HCT116 (cell line): ENCODE results near the gene PRDX2. TPM values are rescaled to one million over a fixed set of nuclear protein-coding genes. Genes with fewer than 3 reads are reported as not detected.

Experiments
- ATAC-seq: fragments of 200-7000 bp; cut with Tn5 transposase; 2 replicates; pipeline ENCODE4 v1.9.1; 2020; ENCODE audit warnings: mild to moderate bottlenecking, moderate library complexity
- BruUV-seq: library from RNA; stranded (reverse); fragments of 400-500 nt; replicated peaks from 2 replicates; lab custom pipeline; 2021; lab: Mats Ljungman, UMichigan
- CTCF ChIA-PET: fragments of 300-600 bp; sonication (Branson Sonifier 250); formaldehyde crosslinking; loops from one replicate; lab custom pipeline; 2021; ENCODE audit warnings: antibody characterized with exemption; lab: Charles Lee
- POLR2A ChIA-PET: fragments of 300-600, 350-600 bp; sonication (Branson Sonifier 250); formaldehyde crosslinking; loops from one replicate; lab custom pipeline; 2021; ENCODE audit warnings: antibody characterized with exemption; lab: Charles Lee
- RAD21 ChIA-PET, 2 experiments: fragments of 300-600 bp; sonication (Branson Sonifier 250); formaldehyde crosslinking; loops; one replicate each; lab custom pipeline; 2023; ENCODE audit warnings: low total read pairs in 2 of 2; ENCODE audit not compliant: uncharacterized antibody in 2 of 2, unreplicated experiment in 2 of 2, low non-redundant PET in 1 of 2; lab: Charles Lee
- DNase-seq: peaks from one replicate; pipeline ENCODE4 v3.0.0-alpha.2; 2010; ENCODE audit warnings: low read depth, low spot score
- H2AFZ ChIP-seq: fragments of 200-600 bp; shearing (Covaris generic), sonication (generic); 2 replicates; pipeline ENCODE4 v1.6.1; 2017; ENCODE audit warnings: low read depth, mixed run types, mixed read lengths, antibody characterized with exemption, low read length; ENCODE audit not compliant: poor library complexity, severe bottlenecking
- H3K27ac ChIP-seq: 2 replicates; pipeline ENCODE4 v1.5.1; 2012; ENCODE audit warnings: low read depth, low read length
- H3K27me3 ChIP-seq: fragments of 200-600 bp; sonication (generic); 2 replicates; pipeline ENCODE4 v1.6.1; 2016; ENCODE audit warnings: mixed run types, low read length, mixed read lengths; ENCODE audit not compliant: insufficient read depth
- H3K36me3 ChIP-seq, 2 experiments: fragments of 200-500 bp in 1 of 2; fragments of 200-600 bp in 1 of 2; sonication (Bioruptor generic) in 1 of 2; sonication (generic) in 1 of 2; 2 replicates each; pipeline versions ENCODE4 v1.5.1 to v1.6.1; 2014 to 2016; ENCODE audit warnings: low read length in 2 of 2, inconsistent platforms in 1 of 2, mixed read lengths in 1 of 2, mixed run types in 1 of 2; ENCODE audit not compliant: insufficient read depth in 2 of 2, control insufficient read depth in 1 of 2
- H3K4me1 ChIP-seq, 2 experiments: fragments of 200-600 bp in 1 of 2; sonication (generic) in 1 of 2; 2 replicates each; pipeline versions ENCODE4 v1.5.1 to v1.6.1; 2012 to 2017; ENCODE audit warnings: low read length in 2 of 2, inconsistent platforms in 1 of 2, mild to moderate bottlenecking in 1 of 2, mixed read lengths in 1 of 2, mixed run types in 1 of 2, moderate library complexity in 1 of 2; ENCODE audit not compliant: insufficient read depth in 2 of 2, control insufficient read depth in 1 of 2
- H3K4me2 ChIP-seq: fragments of 200-600 bp; sonication (generic); 2 replicates; pipeline ENCODE4 v1.6.1; 2017; ENCODE audit warnings: mixed run types, low read length, mixed read lengths
- H3K4me3 ChIP-seq, 2 experiments: fragments of 200-600 bp in 1 of 2; sonication (generic) in 1 of 2; replicated peaks in 1 of 2; 2 replicates each; pipeline ENCODE4 v1.5.1; 2011 to 2016; ENCODE audit warnings: low read length in 2 of 2, control low read depth in 1 of 2, low read depth in 1 of 2, mild to moderate bottlenecking in 1 of 2, mixed read lengths in 1 of 2, mixed run types in 1 of 2
- H3K79me2 ChIP-seq: fragments of 200-600 bp; sonication (generic); 2 replicates; pipeline ENCODE4 v1.6.1; 2017; ENCODE audit warnings: mild to moderate bottlenecking, mixed run types, low read length, moderate library complexity, mixed read lengths; ENCODE audit not compliant: insufficient read depth
- H3K9ac ChIP-seq: fragments of 200-600 bp; sonication (generic); 2 replicates; pipeline ENCODE4 v1.6.1; 2016; ENCODE audit warnings: low read length, mixed read lengths
- H3K9me2 ChIP-seq: fragments of 200-600 bp; sonication (generic), shearing (Covaris generic); 2 replicates; pipeline ENCODE4 v1.6.1; 2017; ENCODE audit warnings: mixed run types, mild to moderate bottlenecking, moderate library complexity; ENCODE audit not compliant: insufficient read depth
- H3K9me3 ChIP-seq, 2 experiments: fragments of 200-500 bp in 1 of 2; fragments of 200-600 bp in 1 of 2; sonication (Bioruptor generic) in 1 of 2; sonication (generic) in 1 of 2; 2 replicates each; pipeline ENCODE4 v1.6.1; 2014 to 2017; ENCODE audit warnings: low read length in 2 of 2, mixed read lengths in 2 of 2, inconsistent platforms in 1 of 2, low read depth in 1 of 2, mild to moderate bottlenecking in 1 of 2, mixed run types in 1 of 2, moderate library complexity in 1 of 2; ENCODE audit not compliant: control insufficient read depth in 1 of 2, insufficient read depth in 1 of 2
- H4K20me1 ChIP-seq: fragments of 200-600 bp; sonication (generic), shearing (Covaris generic); 2 replicates; pipeline ENCODE4 v1.6.1; 2017; ENCODE audit warnings: mixed run types, mild to moderate bottlenecking, moderate library complexity; ENCODE audit not compliant: insufficient read depth
- CBX3 ChIP-seq: IDR thresholded peaks from 2 replicates; pipeline ENCODE4 v1.6.1; 2012; ENCODE audit warnings: low read depth
- CEBPB ChIP-seq: IDR thresholded peaks from 2 replicates; pipeline ENCODE4 v1.6.1; 2012; ENCODE audit warnings: low read depth
- ELF1 ChIP-seq: IDR thresholded peaks from 2 replicates; pipeline ENCODE4 v1.6.1; 2012; ENCODE audit warnings: low read depth, borderline replicate concordance
- POLR2A ChIP-seq: IDR thresholded peaks from 2 replicates; pipeline ENCODE4 v1.7.0; 2011; ENCODE audit warnings: borderline replicate concordance; ENCODE audit not compliant: insufficient read depth, insufficient read length; ENCODE audit errors: extremely low read depth
- POLR2AphosphoS5 ChIP-seq: IDR thresholded peaks from 2 replicates; pipeline ENCODE4 v1.6.1; 2011; ENCODE audit warnings: mild to moderate bottlenecking, low read depth, low read length, moderate library complexity
- RAD21 ChIP-seq: IDR thresholded peaks from 2 replicates; pipeline ENCODE4 v1.6.1; 2012; ENCODE audit warnings: low read depth, mild to moderate bottlenecking
- REST ChIP-seq: IDR thresholded peaks from 2 replicates; pipeline ENCODE4 v1.6.1; 2012; ENCODE audit warnings: low read depth
- SIN3A ChIP-seq: IDR thresholded peaks from 2 replicates; pipeline ENCODE4 v1.6.1; 2012; ENCODE audit warnings: low read depth
- SP1 ChIP-seq: IDR thresholded peaks from 2 replicates; pipeline ENCODE4 v1.6.1; 2012; ENCODE audit warnings: low read depth
- SRF ChIP-seq: IDR thresholded peaks from 2 replicates; pipeline ENCODE4 v1.6.1; 2012; ENCODE audit warnings: low read depth
- YY1 ChIP-seq: IDR thresholded peaks from 2 replicates; pipeline ENCODE4 v1.6.1; 2011; ENCODE audit warnings: low read length, low read depth, moderate library complexity, mild to moderate bottlenecking; ENCODE audit not compliant: insufficient replicate concordance; ENCODE audit errors: extremely low read depth
- ZBTB33 ChIP-seq: IDR thresholded peaks from 2 replicates; pipeline ENCODE4 v1.6.1; 2011; ENCODE audit warnings: mild to moderate bottlenecking, low read length, moderate library complexity; ENCODE audit not compliant: insufficient replicate concordance; ENCODE audit errors: extremely low read depth
- ZFX ChIP-seq: fragments of 450-650 bp; IDR thresholded peaks from 2 replicates; pipeline ENCODE4 v1.6.1; 2017
- intact Hi-C: fragments of 100-400 bp; cut with micrococcal nuclease; formaldehyde crosslinking; loops from 2 replicates; pipeline ENCODE4 v1.10.0; 2022
- total RNA-seq: library from RNA; stranded (reverse); gene quantifications from one replicate; pipeline ENCODE4 v1.2.1, GENCODE V29; 2021; ENCODE audit not compliant: unreplicated experiment
- TF ChIP-seq, protein P1 (sequence below): IDR thresholded peaks from 2 replicates; pipeline ENCODE4 v1.6.1; 2012

Gene PRDX2
- total RNA-seq, 1 experiment from 2014 or later, result 387 TPM

DNA sequence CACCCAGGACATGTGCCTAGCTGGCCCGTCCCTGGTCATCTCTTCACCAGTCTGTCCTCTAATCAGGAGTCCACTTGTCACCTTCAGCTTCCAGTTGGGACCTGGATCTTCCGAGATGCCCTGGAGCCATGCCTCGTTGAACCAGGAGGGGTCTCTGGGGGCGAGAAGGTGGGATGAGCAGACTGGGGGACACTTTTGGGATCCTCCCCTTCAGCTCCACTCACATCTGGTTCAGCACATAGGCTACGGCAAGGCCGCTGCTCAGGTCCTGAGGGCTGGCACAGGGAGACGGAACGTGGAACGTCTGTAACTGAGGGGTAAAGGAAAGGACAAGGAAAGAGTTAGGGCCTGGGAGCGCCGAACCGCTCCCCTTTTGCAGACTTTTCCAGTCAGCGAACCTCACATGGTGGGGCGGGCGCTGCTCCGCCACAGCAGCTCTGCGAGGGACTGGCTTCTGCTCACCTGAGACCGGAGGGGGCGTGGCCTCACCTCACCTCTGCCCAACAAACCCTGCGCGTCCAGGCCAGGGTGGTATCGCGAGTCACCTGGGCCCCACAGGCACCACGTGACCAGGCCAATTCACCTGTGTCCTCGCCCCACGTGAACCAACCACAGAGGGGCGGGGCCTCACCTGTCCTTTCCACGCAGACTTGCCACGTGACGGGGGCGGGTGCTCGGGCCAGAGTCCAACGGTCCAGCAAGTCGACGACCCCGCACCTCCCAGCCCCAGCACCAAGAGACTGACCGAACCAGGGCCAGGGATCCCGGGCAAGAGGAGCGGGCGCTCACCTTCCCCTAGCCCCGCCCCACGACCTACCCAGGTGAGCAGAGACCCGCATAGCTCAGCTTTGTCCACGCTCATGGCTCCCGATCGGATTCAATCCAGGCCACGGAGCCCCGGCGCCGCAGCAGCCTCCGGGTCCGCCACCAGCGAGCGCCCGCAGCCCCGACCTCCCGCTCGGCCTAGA lies 26.7 kb downstream of the PRDX2 start, which contains the start of gene HOOK2:
Gene HOOK2 (minus strand): TSS at position 965 of the 968 bp plus-strand sequence. CDS start 103 bp downstream, at position 862.
- Histone ChIP-seq H3K9ac (peak within 1 kb of the TSS; percentile 78), H3K27me3 (no peaks in the 10 kb centered on the region), H3K9me3 (no peaks in the 10 kb centered on the region), H3K36me3 (peaks cover 0 to 4% of the 10 kb centered on the region in 2 experiments; a peak in 1 of 4 replicates), H2AFZ (peak within 1 kb of the TSS; percentile 59), H3K79me2 (peaks cover 6% of the 10 kb centered on the region; the same call in 1 of the 2 replicates), H3K4me1 (peaks cover 41 to 70% of the 10 kb centered on the region in 2 experiments), H3K9me2 (no peaks in the 10 kb centered on the region), H3K4me3 (peak within 1 kb of the TSS; percentile 80 to 83), H4K20me1 (no peaks in the 10 kb centered on the region), H3K27ac (peak within 1 kb of the TSS; percentile 94), H3K4me2 (peak within 1 kb of the TSS; percentile 99)
- TF ChIP-seq YY1, result peak; percentile 50
- TF ChIP-seq POLR2A, result no peak
- peak; percentile 73 for TF ChIP-seq POLR2AphosphoS5
- no peak for TF ChIP-seq CBX3
- peak; percentile 42; the same call in 1 of the 2 replicates for TF ChIP-seq ZFX
- TF ChIP-seq SIN3A, result peak; percentile 52; the same call in 1 of the 2 replicates
- peak; percentile 88 for TF ChIP-seq ZBTB33
- TF ChIP-seq CEBPB, result no peak
- TF ChIP-seq REST, result no peak
- no peak for TF ChIP-seq SRF
- peak; percentile 88 for TF ChIP-seq SP1
- no peak for TF ChIP-seq ELF1
- no peak for TF ChIP-seq RAD21
- TF ChIP-seq, protein P1, sequence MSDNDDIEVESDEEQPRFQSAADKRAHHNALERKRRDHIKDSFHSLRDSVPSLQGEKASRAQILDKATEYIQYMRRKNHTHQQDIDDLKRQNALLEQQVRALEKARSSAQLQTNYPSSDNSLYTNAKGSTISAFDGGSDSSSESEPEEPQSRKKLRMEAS, result peak; percentile 96
- TSS peak; percentile 54 for BruUV-seq
- RAD21 ChIA-PET, result interaction anchor here (1.0 to 1.5 kb wide), 4 partner anchors 9 to 21 kb away, joined by 3 to 4 read pairs (median 4); no protein-coding TSS in a partner anchor
- ATAC-seq, result peak; percentile 76
- POLR2A ChIA-PET, result interaction anchor here (0.8 to 8.8 kb wide), 4 partner anchors 12 to 60 kb away, joined by 3 to 172 read pairs (median 4); partner anchors contain the start of genes GET3 and JUNB
- intact Hi-C loops, result loop anchor here (5.0 kb wide), 1 partner anchor 72 kb away; no protein-coding TSS in a partner anchor
- DNase-seq, result peak; percentile 95
- CTCF ChIA-PET, result interaction anchor here (0.7 to 7.0 kb wide), 10 partner anchors 8 to 73 kb away, joined by 3 to 88 read pairs (median 5); partner anchors contain the start of genes JUNB and RTBDN
